Neural progenitor cell (in vitro differentiated cells): ENCODE measurements around the gene BTBD6. TPM values are rescaled to one million over a fixed set of nuclear protein-coding genes. Genes with fewer than 3 reads are reported as not detected.
A peak's percentile ranks its signal among the peaks of the same experiment; 100 is the strongest.

Experiments
- DNase-seq: peaks from one replicate; pipeline ENCODE4 v3.0.0-alpha.2; 2016; ENCODE audit warnings: low spot score
- H2AFZ ChIP-seq: fragments of 200-600 bp; sonication (generic); replicated peaks from 2 replicates; pipeline ENCODE4 v1.6.1; 2016; ENCODE audit warnings: antibody characterized with exemption
- H3F3A ChIP-seq: fragments of 200-600 bp; sonication (generic); 2 replicates; pipeline ENCODE4 v1.6.1; 2016; ENCODE audit warnings: antibody characterized with exemption, low read depth
- H3K27ac ChIP-seq: fragments of 200-600 bp; sonication (generic); 2 replicates; pipeline ENCODE4 v1.5.1; 2016; ENCODE audit warnings: mild to moderate bottlenecking
- H3K27me3 ChIP-seq: fragments of 200-600 bp; sonication (generic); 2 replicates; pipeline ENCODE4 v1.6.1; 2016; ENCODE audit warnings: mild to moderate bottlenecking, moderate library complexity
- H3K36me3 ChIP-seq: fragments of 200-600 bp; sonication (generic); 2 replicates; pipeline ENCODE4 v1.5.1; 2016
- H3K4me1 ChIP-seq: fragments of 200-600 bp; sonication (generic); 2 replicates; pipeline ENCODE4 v1.6.1; 2016; ENCODE audit warnings: mixed run types
- H3K4me2 ChIP-seq: fragments of 200-600 bp; sonication (generic); 2 replicates; pipeline ENCODE4 v1.6.1; 2016
- H3K4me3 ChIP-seq: fragments of 200-600 bp; sonication (generic); 2 replicates; pipeline ENCODE4 v1.5.1; 2016
- H3K79me2 ChIP-seq: fragments of 200-600 bp; sonication (generic); 2 replicates; pipeline ENCODE4 v1.6.1; 2016; ENCODE audit warnings: low read depth
- H3K9ac ChIP-seq: fragments of 200-600 bp; sonication (generic); 2 replicates; pipeline ENCODE4 v1.6.1; 2016
- H3K9me3 ChIP-seq: fragments of 200-600 bp; sonication (generic); 2 replicates; pipeline ENCODE4 v1.5.1; 2016; ENCODE audit warnings: low read depth
- H4K20me1 ChIP-seq: fragments of 200-600 bp; sonication (generic); 2 replicates; pipeline ENCODE4 v1.6.1; 2016; ENCODE audit warnings: low read depth
- H3K27ac Mint-ChIP-seq: 3 replicates; pipeline ENCODE4 v1.8.0; 2021; ENCODE audit warnings: mixed read lengths
- H3K27me3 Mint-ChIP-seq: 2 replicates; pipeline ENCODE4 v1.8.0; 2022; ENCODE audit warnings: low read depth, mild to moderate bottlenecking, inconsistent platforms, moderate library complexity, mixed read lengths; ENCODE audit not compliant: insufficient read depth
- H3K36me3 Mint-ChIP-seq: 3 replicates; pipeline ENCODE4 v1.8.0; 2021; ENCODE audit warnings: mixed read lengths
- H3K4me1 Mint-ChIP-seq: 3 replicates; pipeline ENCODE4 v1.8.0; 2021; ENCODE audit warnings: mixed read lengths
- H3K4me3 Mint-ChIP-seq: 3 replicates; pipeline ENCODE4 v1.8.0; 2021; ENCODE audit warnings: mild to moderate bottlenecking, moderate library complexity, mixed read lengths
- H3K9me3 Mint-ChIP-seq: 3 replicates; pipeline ENCODE4 v1.8.0; 2020; ENCODE audit warnings: mixed read lengths
- EZH2 ChIP-seq: fragments of 200-600 bp; sonication (generic); IDR thresholded peaks from 2 replicates; pipeline ENCODE4 v1.6.1; 2017; ENCODE audit warnings: antibody characterized with exemption, mild to moderate bottlenecking, moderate library complexity
- EZH2phosphoT487 ChIP-seq: fragments of 200-600 bp; sonication (generic); IDR thresholded peaks from 2 replicates; pipeline ENCODE4 v1.6.1; 2017; ENCODE audit warnings: antibody characterized with exemption
- total RNA-seq: library from RNA; depleted of rRNA; stranded (reverse); fragments of >200 nt; gene quantifications from 2 replicates; pipeline ENCODE4 v1.2.3, GENCODE V29; 2015; ENCODE audit warnings: low replicate concordance
- TF ChIP-seq, protein P1 (sequence below): fragments of 200-600 bp; sonication (generic); IDR thresholded peaks from 2 replicates; pipeline ENCODE4 v1.5.1; 2017; ENCODE audit warnings: antibody characterized with exemption, mild to moderate bottlenecking

BTBD6 gene
- total RNA-seq, 1 donor from 2014 or later: 9.0 TPM

DNA sequence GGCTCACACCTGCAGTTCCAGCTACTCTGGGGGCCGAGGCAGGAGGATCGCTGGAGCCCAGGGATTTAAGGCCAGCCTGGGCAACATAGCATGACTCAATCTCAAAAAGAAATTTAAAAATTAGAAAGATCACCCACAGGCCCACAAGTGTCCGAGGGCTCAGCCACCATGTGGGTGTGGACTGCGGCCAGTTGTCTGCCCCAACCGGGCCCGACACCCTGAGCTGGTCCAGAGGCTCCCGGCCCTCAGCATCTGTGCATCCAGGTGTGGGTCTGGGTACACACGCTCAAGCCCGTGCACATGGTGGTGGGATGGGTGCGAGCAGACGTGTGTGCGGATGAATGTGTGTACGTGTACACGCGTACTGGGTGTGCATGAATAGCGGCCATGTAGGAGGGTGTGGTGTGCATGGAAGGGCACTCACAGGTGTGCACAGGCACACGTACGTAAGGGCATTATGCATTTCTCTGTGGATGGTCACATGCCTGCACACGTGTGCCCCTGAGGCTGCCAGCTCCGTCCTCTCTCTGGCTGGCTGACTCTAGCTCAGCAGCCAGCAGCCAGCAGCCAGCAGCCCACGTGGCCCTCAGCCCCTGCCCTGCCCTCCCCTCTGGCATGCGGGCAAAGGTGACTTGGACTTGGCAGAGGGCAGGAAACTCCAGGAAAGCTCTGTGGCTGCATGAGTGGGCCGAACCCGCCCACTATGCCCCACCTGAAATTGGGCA is 44.0 kb upstream of the BTBD6 start:
- Histone ChIP-seq H3K4me3 (no peak overlapping the region), H2AFZ (no peak overlapping the region), H3K79me2 (no peaks in the 10 kb centered on the region), H4K20me1 (peaks cover 7% of the 10 kb centered on the region), H3K4me2 (no peak overlapping the region), H3K27me3 (no peaks in the 10 kb centered on the region), H3K9ac (no peak overlapping the region), H3K36me3 (no peaks in the 10 kb centered on the region), H3K27ac (no peak overlapping the region), H3K9me3 (no peaks in the 10 kb centered on the region), H3F3A (no peaks in the 10 kb centered on the region), H3K4me1 (peaks cover 13% of the 10 kb centered on the region)
- Mint-ChIP-seq H3K9me3 (no peaks in the 10 kb centered on the region), H3K4me3 (no peak overlapping the region), H3K36me3 (no peaks in the 10 kb centered on the region), H3K27me3 (peaks cover 5% of the 10 kb centered on the region), H3K4me1 (peaks cover 14% of the 10 kb centered on the region), H3K27ac (no peak overlapping the region)
- TF ChIP-seq, protein P1, sequence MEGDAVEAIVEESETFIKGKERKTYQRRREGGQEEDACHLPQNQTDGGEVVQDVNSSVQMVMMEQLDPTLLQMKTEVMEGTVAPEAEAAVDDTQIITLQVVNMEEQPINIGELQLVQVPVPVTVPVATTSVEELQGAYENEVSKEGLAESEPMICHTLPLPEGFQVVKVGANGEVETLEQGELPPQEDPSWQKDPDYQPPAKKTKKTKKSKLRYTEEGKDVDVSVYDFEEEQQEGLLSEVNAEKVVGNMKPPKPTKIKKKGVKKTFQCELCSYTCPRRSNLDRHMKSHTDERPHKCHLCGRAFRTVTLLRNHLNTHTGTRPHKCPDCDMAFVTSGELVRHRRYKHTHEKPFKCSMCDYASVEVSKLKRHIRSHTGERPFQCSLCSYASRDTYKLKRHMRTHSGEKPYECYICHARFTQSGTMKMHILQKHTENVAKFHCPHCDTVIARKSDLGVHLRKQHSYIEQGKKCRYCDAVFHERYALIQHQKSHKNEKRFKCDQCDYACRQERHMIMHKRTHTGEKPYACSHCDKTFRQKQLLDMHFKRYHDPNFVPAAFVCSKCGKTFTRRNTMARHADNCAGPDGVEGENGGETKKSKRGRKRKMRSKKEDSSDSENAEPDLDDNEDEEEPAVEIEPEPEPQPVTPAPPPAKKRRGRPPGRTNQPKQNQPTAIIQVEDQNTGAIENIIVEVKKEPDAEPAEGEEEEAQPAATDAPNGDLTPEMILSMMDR: no peak
- no peak for TF ChIP-seq EZH2
- DNase-seq: no peak

GRCh38 chr14:105204931-105205672 is 43.2 kb upstream of the BTBD6 start:
- no peaks in the 10 kb centered on the region for H3K9me3 Mint-ChIP-seq
- H3K4me3 Mint-ChIP-seq: no peak overlapping the region
- no peak overlapping the region for H3K27ac Mint-ChIP-seq
- no peaks in the 10 kb centered on the region for H3K36me3 Mint-ChIP-seq
- DNase-seq: no peak
- Histone ChIP-seq H3K27me3 (no peaks in the 10 kb centered on the region), H3K4me1 (peaks cover 13% of the 10 kb centered on the region), H3K9me3 (no peaks in the 10 kb centered on the region), H4K20me1 (peaks cover 7% of the 10 kb centered on the region), H3K36me3 (no peaks in the 10 kb centered on the region), H3K79me2 (no peaks in the 10 kb centered on the region), H3K9ac (no peak overlapping the region), H3K27ac (no peak overlapping the region), H3K4me3 (no peak overlapping the region), H3K4me2 (no peak overlapping the region), H2AFZ (no peak overlapping the region), H3F3A (no peaks in the 10 kb centered on the region)
- peaks cover 3% of the 10 kb centered on the region for H3K27me3 Mint-ChIP-seq
- H3K4me1 Mint-ChIP-seq: peaks cover 14% of the 10 kb centered on the region
- TF ChIP-seq EZH2phosphoT487 (no peak), EZH2 (no peak)
- TF ChIP-seq, protein P1: no peak

DNA sequence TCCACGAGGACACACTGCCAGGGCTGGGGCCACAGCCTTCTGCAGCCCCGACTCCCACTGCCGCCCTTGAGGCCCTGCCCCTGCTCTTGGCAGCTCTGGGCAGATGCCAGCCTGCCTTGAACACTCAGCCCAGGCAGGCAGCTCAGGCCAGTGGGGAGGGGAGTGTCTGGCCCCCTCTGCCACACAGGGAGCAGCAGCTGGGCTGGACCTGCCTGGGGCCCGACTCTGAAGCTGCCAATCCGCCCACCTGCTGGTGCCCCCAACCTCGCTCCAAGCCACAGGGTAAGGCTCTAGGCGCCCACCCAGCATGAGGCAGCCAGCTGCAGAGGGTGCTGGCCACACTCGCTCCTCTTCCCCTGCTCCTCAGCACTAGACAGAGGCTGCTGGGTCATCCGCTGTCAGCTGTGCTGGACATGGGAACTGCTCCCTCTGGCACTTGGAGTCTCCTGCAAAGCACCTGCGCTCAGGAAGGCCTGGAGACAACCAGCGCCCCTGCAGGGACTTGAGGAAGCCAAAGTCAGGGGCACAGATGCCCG is 42.6 kb upstream of the BTBD6 start:
- DNase-seq: no peak
- Mint-ChIP-seq H3K27me3 (peaks cover 3% of the 10 kb centered on the region), H3K27ac (peak overlapping the region; percentile 29), H3K9me3 (no peaks in the 10 kb centered on the region), H3K4me1 (peaks cover 8% of the 10 kb centered on the region), H3K4me3 (no peak overlapping the region), H3K36me3 (no peaks in the 10 kb centered on the region)
- no peaks in the 10 kb centered on the region for H3K27me3 ChIP-seq
- no peak overlapping the region for H2AFZ ChIP-seq
- no peak overlapping the region for H3K9ac ChIP-seq
- peaks cover 7% of the 10 kb centered on the region for H4K20me1 ChIP-seq
- no peaks in the 10 kb centered on the region for H3K36me3 ChIP-seq
- H3K4me1 ChIP-seq: peaks cover 13% of the 10 kb centered on the region
- no peak overlapping the region for H3K4me2 ChIP-seq
- H3K27ac ChIP-seq: no peak overlapping the region
- TF ChIP-seq, protein P1: no peak
- TF ChIP-seq EZH2phosphoT487: no peak
- no peak for TF ChIP-seq EZH2
- no peaks in the 10 kb centered on the region for H3K79me2 ChIP-seq
- no peaks in the 10 kb centered on the region for H3F3A ChIP-seq
- H3K9me3 ChIP-seq: no peaks in the 10 kb centered on the region
- no peak overlapping the region for H3K4me3 ChIP-seq
